Non-pigmented ciliary epithelial cell (primary cell): ENCODE data around the gene DDX54.
"Not testable (repeated sequence)": the region's sequence is repeated elsewhere in the genome, so short reads cannot be mapped to it uniquely, and the experiment has no call there.

Experiments used
- DNase-seq: peaks from one replicate; pipeline ENCODE4 v3.0.0-alpha.2; 2010; ENCODE audit warnings: low read depth

DDX54 gene

DNA sequence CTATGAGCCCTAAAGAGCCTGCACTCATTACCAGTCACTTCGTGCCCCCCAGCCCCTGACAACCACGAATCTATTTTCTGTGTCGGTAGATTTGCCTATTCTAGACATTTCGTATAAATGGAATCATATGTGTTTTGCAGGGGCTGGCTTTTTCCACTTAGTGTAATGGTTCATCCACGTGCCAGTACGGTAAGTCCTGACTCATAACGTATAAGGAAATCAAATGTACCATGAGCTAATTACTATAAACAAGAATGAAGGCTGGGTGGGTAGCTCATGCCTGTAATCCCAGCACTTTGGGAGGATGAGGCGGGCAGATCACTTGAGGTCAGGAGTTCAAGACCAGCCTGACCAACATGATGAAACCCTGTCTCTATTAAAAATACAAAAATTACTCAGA is 67.6 kb downstream of the DDX54 start:
- not testable (repeated sequence) for DNase-seq

DNA sequence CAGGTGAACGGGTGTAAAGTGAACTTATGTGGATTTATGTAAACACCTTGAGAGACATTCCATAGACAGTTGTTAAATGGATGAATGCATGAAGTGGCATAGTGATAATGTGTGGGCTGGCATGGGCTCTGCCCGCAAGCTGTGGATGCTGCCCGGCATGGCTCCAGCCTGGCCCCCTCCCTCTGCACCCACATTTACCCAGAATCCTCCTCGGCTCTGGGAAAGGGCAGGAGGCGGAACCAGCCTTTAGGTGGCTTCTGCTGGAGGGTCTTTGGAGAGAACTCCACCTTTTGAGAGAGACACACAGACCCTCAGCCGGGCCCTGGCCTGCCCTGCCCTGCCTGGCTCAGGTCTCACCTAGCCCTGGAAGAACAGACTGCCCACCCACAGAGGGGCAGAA is 68.4 kb downstream of the DDX54 start:
- no peak for DNase-seq

DNA sequence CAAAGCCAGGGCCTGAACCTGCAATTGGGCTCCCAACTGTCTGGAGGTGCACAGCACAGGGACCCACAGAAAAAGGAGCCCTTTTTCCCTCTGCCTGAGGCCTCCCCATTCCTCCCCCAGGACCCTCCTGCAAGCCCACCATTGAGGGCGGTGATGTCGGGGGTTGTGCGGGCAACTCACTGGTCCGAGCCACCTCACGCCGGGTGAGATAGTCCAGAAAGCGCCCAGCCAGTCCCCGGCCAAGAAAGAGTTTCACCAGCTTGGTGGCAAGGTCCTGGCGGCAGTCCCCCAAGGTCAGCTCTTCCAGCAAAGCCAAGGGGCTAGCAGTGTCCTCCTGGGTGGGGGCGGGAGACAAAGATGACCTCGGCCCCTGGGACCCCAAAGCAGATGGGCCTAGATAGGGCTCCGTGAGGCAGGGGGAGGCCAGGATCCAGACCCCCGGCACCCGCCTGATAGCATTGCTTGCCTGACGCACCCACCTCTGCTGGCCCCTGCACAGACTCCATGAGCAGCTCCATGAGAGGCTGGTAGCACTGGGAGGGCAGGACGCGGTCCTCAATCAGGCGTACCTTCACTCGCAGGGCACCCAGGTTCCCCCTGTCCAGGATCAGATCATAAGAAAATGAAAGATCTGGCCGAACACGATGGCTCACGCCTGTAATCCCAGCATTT is 69.7 kb downstream of the DDX54 start:
- no peak for DNase-seq

DNA sequence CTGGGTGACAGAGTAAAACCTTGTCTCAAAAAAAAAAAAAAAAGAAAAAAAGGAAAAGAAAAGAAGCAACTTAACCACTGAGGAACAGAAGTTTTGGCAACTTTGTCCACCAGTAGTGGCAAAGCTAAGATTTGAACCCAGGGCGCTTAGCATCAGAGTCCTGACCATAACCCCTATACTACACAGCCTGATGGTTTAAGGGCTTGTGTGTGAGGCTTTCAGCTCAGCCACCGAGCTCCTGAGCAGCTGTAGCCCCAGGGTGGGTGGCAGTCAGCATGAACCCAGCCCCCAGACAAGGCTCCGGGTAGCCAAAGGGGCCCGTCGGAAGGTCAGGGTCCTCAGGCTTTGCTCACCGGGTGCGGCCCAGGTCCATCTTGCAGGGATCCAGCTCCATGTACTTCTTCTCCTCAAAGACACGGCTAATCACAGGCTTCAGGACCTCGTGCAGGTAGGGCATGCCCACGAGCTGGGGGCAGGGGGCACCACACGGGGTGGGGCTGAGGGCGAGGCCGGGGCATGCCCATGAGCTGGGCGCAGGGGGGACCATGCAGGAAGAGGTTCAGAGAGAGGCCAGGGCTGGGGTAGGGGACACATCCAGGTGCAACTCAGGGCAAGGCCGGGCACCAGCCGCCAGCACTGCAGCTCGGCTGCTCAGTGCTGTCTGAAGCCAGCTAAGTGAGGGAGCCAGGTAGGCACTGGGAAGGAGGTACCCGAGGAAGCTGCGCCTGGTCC is 70.7 kb downstream of the DDX54 start:
- DNase-seq, result no peak

DNA sequence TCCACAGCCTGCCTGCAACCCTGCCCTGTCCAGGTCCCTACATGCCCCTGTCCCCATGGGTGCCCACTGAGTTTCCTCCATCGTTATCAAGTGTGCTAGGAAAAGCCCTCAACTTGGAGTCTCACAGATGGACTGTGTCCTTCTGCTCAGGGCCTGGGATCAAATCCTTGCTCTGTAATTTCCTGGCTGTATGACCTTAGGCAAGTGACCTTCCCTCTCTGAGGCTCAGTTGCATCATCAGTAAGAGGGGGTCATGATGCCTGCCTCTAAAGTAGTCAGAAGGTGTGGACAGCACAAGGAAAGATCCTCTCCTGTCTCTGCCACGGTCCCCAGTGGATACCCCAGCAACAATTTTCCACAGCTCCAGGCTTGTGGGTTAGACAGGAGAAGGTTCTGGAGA is 71.9 kb downstream of the DDX54 start:
- DNase-seq, result no peak

DNA sequence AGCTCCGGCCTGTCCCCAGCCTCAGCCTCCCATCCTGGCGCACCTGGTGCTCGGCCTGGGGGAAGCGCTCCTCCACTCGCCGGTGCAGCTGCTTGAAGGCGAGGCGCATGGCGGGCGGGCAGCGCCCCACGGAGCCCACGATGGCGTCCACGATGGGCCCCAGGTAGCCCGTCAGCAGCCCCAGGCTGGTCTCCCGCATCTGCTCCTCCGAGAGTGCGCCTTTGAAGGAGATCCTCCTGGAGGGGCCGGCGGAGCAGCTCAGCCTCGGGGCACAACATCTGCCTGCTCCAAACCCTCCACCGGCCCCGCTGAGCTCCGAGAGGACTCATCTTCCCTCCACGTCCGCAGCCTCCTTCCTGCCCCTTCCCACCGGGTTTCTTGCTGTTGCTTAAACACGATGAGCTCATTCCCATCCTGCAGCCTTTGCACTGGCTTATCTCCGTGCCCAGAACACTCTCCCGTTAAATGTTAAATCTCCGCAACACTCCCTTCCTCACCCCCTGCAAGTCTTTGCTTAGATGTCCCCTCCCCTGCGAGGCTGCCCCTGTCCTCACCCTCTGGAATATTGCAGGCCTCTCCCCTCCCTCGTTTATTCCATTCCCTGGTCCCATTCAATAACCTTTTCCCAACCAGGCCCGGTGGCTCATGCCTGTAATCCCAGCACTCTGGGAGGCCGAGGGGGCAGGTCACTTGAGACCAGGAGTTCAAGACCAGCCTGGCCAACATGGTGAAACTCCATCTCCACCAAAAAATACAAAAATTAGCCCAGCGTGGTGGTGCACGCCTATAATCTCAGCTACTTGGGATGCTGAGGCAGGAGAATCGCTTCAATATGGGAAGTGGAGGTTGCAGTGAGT is 73.0 kb downstream of the DDX54 start:
- no peak for DNase-seq

DNA sequence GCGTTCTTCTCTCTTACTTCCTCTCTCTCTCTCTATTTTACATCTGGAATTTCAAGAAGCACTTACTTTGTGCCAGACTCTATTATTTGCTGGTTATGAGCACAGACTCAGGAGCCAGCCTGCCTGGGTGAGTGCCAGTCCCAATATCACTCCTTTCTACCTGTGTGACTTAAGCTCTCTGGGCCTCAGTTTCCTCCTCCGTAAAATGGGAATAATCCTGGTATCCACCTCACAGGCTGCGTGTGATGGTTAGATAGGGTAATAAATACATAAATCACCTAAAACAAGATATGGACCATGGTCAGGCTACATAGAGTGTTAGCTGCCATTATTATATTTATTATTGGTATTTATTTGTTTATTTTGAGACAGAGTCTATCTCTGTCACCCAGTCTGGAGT is 74.0 kb downstream of the DDX54 start:
- DNase-seq, result no peak

GRCh38 chr12:113109872-113110599 is 75.2 kb downstream of the DDX54 start:
- DNase-seq, result no peak

DNA sequence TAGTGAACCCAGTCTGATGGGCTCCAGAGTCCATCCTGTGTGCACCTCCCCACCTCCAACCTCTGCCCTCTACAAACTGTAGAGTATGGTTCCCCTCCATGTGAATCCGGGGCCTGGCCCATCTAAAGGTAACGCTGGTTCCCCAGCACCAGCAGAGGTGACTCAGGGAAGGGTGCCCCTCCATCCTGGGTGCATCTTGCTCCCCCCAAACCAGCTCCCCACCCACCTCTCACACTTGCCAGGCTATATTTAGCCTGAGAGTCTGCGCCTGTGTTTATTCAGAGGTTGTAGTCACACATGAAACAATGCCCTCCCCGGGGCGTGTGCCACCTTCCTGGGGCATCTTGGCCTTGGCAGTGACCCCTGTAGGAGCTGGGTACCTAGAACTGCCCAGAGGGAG is 75.9 kb downstream of the DDX54 start:
- no peak for DNase-seq

- no peak for DNase-seq
Measured at GRCh38 chr12:113108308-113108707, 77.0 kb downstream of the DDX54 start.
